Measurements from ENCODE around the gene LCOR.

The LCOR gene

DNA sequence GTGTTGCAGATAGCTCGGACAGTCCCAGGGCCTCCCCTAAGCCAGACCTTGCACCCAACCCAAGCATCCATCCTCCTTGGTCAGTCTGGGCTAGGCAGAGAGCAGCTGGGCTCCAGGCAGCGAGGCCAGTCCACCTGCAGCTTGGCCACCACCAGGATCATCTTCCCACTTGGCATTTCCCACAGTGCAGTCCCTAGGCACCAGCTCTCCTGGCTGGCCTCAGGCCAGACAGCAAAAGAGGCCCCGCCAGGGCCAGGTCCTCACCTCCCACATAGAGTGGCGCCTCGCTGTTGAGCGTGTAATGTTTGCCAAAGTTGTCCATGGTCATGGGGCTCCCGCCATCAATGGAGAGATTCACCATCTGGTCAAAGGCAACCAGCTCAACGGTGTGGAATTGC lies 171.7 kb downstream of the LCOR start:
- H3K4me3 ChIP-seq (ENCODE audit: control insufficient read depth, low read depth, low read length): no peak overlapping the region
- TF ChIP-seq, protein P1, sequence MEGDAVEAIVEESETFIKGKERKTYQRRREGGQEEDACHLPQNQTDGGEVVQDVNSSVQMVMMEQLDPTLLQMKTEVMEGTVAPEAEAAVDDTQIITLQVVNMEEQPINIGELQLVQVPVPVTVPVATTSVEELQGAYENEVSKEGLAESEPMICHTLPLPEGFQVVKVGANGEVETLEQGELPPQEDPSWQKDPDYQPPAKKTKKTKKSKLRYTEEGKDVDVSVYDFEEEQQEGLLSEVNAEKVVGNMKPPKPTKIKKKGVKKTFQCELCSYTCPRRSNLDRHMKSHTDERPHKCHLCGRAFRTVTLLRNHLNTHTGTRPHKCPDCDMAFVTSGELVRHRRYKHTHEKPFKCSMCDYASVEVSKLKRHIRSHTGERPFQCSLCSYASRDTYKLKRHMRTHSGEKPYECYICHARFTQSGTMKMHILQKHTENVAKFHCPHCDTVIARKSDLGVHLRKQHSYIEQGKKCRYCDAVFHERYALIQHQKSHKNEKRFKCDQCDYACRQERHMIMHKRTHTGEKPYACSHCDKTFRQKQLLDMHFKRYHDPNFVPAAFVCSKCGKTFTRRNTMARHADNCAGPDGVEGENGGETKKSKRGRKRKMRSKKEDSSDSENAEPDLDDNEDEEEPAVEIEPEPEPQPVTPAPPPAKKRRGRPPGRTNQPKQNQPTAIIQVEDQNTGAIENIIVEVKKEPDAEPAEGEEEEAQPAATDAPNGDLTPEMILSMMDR (conservative IDR thresholded peaks at IDR 0.05; ENCODE audit: control insufficient read depth, insufficient read depth, low read depth, low read length): no peak
- no peak for DNase-seq (ENCODE audit: low read depth)

DNA sequence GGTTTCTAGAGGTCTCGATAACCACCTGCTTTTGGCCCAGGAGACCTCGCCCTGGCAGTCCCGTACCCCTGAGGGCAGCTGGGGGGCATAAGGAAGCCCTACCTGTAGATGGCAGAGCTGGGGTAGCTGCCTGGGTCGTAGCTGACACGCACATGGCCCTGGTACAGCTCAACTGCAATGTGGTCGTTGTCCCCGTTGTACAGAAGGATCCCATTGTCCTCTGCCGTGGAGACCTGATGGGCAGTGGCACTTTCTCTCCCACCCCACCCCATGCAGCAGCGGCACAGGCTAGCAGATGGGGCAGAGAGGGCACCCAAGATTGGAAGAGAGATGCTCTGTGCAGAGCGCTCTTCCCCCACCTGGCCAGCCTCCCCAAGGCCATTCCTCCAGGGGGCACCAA lies 172.5 kb downstream of the LCOR start:
- no peak overlapping the region for H3K4me3 ChIP-seq (ENCODE audit: control insufficient read depth, low read depth, low read length)
- no peak for DNase-seq (ENCODE audit: low read depth)
- TF ChIP-seq, protein P1 (conservative IDR thresholded peaks at IDR 0.05; ENCODE audit: control insufficient read depth, insufficient read depth, low read depth, low read length): no peak

- no peak for DNase-seq (ENCODE audit: low read depth)
- TF ChIP-seq, protein P1 (conservative IDR thresholded peaks at IDR 0.05; ENCODE audit: control insufficient read depth, insufficient read depth, low read depth, low read length): no peak
- no peak overlapping the region for H3K4me3 ChIP-seq (ENCODE audit: control insufficient read depth, low read depth, low read length)
Measured at GRCh38 chr10:97005349-97005748, 173.3 kb downstream of the LCOR start.

DNA sequence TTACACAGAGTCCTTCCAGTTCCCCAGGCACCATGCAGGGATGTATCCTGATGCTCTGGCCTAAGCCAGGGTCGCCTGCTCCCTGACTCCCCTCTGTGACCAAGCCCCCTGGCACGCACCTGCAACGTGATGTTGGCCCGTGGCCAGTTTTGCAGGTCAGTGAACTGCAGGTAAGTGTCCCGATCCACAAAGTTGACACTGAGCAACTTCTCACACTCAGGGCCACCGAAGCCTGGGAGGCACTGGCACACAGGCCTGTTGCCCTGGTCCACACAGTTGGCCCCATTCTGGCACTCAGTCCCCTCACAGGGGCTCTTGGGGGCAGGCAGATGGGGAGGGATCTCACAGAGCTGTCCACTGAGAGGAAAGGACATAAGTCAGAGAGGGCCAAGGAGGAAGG lies 174.3 kb downstream of the LCOR start:
- TF ChIP-seq, protein P1 (conservative IDR thresholded peaks at IDR 0.05; ENCODE audit: control insufficient read depth, insufficient read depth, low read depth, low read length): no peak
- no peak overlapping the region for H3K4me3 ChIP-seq (ENCODE audit: control insufficient read depth, low read depth, low read length)
- DNase-seq (ENCODE audit: low read depth): no peak

DNA sequence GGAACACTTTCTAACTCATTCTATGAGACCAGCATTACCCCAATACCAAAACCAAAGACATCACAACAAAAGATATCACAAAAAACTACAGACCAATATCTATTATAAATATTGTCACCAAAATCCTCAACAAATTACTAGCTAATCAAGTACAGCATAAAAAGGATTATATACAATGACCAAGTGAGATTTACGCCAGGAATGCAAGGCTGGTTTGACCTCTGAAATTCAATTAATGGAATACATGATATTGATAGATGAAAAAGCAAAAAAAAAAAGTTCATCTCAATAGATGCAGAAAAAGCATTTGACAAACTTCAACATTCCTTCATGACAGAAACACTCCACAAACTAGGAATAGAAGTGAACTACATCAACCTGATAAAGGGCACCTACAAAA lies 175.3 kb downstream of the LCOR start:
- TF ChIP-seq, protein P1 (conservative IDR thresholded peaks at IDR 0.05; ENCODE audit: control insufficient read depth, insufficient read depth, low read depth, low read length): no peak
- no peak for DNase-seq (ENCODE audit: low read depth)
- H3K4me3 ChIP-seq (ENCODE audit: control insufficient read depth, low read depth, low read length): no peak overlapping the region

DNA sequence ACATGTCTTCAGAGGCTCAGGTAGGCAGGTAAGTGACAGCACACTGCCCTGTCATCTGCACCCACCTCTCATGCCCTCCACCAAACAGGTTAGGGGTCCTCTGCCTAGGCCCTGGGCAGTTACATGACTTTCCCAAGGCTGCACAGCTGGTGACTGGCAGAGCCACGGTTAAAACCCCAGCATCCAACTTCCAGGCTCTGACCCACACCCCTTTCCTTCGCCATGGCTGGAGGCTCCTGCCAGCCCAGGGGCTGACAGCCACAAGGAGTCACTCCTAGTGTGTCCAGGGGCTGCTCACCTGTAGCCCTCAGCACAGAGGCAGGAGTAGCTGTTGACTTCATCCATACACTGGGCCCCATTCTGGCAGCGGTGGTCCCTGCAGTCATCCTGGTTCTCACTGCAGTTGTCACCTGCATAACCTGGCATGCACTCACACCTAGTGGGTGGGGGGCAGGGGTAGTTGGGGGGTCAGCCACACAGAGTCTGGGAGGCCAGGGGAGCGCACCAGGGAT lies 178.7 kb downstream of the LCOR start:
- TF ChIP-seq, protein P1 (conservative IDR thresholded peaks at IDR 0.05; ENCODE audit: control insufficient read depth, insufficient read depth, low read depth, low read length): no peak
- no peak for DNase-seq (ENCODE audit: low read depth)
- H3K4me3 ChIP-seq (ENCODE audit: control insufficient read depth, low read depth, low read length): no peak overlapping the region

- TF ChIP-seq, protein P1 (conservative IDR thresholded peaks at IDR 0.05; ENCODE audit: control insufficient read depth, insufficient read depth, low read depth, low read length): no peak
- DNase-seq (ENCODE audit: low read depth): no peak
- no peak overlapping the region for H3K4me3 ChIP-seq (ENCODE audit: control insufficient read depth, low read depth, low read length)
Measured at GRCh38 chr10:97011397-97011796, 179.3 kb downstream of the LCOR start.

All from fibroblast of mammary gland (primary cell).